Brain microvascular endothelial cell (primary cell): Measurements from ENCODE around the gene MSL1.

Experiments
- DNase-seq: peaks from one replicate; pipeline ENCODE4 v3.0.0-alpha.2; 2020
- H3K27ac ChIP-seq: fragments of 250-450 bp; sonication (Bioruptor Pico); 2 replicates; pipeline ENCODE4 v1.5.1; 2020; ENCODE audit warnings: mild to moderate bottlenecking, moderate library complexity
- H3K27me3 ChIP-seq: fragments of 250-450 bp; sonication (Bioruptor Pico); replicated peaks from 2 replicates; pipeline ENCODE4 v1.5.1; 2020; ENCODE audit warnings: mild to moderate bottlenecking
- H3K36me3 ChIP-seq: fragments of 250-450 bp; sonication (Bioruptor Pico); replicated peaks from 2 replicates; pipeline ENCODE4 v1.5.1; 2020; ENCODE audit warnings: mild to moderate bottlenecking
- H3K4me3 ChIP-seq: 2 replicates; pipeline ENCODE4 v1.5.1; 2011; ENCODE audit warnings: low read depth, mild to moderate bottlenecking, control low read depth, low read length, moderate library complexity
- in situ Hi-C: cut with HindIII; loops from 2 replicates; pipeline ENCODE4 v1.10.0; 2017; ENCODE audit warnings: low sequenced_read_pairs, low pct_ligation_motif_present
- TF ChIP-seq, protein P1 (sequence below): IDR thresholded peaks from 2 replicates; pipeline ENCODE4 v1.5.1; 2011; ENCODE audit warnings: low read depth, mild to moderate bottlenecking, moderate library complexity, low read length, control low read depth, inconsistent platforms; ENCODE audit errors: missing control alignments

Gene MSL1

DNA sequence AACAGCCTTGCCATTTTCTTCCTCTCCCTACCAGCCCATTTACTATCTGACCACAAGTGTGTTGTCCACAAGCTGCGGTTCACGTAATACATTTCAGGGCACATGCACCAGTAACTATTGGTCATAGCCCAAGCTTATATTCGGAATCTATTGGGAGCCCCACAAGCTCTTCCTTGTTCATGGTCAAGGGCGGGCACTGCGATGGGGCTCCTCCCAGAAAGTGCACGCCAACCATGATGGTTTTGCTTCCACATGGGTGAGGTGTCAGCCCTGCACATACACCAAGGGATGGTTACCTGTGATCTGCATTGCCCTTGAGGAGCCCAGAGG is 46.9 kb upstream of the MSL1 start:
- DNase-seq, result no peak
- no peak overlapping the region for H3K27ac ChIP-seq
- no peak overlapping the region for H3K4me3 ChIP-seq
- in situ Hi-C loops, result no loop called here
- no peaks in the 10 kb centered on the region for H3K27me3 ChIP-seq
- TF ChIP-seq, protein P1, sequence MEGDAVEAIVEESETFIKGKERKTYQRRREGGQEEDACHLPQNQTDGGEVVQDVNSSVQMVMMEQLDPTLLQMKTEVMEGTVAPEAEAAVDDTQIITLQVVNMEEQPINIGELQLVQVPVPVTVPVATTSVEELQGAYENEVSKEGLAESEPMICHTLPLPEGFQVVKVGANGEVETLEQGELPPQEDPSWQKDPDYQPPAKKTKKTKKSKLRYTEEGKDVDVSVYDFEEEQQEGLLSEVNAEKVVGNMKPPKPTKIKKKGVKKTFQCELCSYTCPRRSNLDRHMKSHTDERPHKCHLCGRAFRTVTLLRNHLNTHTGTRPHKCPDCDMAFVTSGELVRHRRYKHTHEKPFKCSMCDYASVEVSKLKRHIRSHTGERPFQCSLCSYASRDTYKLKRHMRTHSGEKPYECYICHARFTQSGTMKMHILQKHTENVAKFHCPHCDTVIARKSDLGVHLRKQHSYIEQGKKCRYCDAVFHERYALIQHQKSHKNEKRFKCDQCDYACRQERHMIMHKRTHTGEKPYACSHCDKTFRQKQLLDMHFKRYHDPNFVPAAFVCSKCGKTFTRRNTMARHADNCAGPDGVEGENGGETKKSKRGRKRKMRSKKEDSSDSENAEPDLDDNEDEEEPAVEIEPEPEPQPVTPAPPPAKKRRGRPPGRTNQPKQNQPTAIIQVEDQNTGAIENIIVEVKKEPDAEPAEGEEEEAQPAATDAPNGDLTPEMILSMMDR, result no peak
- peaks cover 4% of the 10 kb centered on the region for H3K36me3 ChIP-seq

GRCh38 chr17:40075201-40075941 is 46.4 kb upstream of the MSL1 start:
- H3K4me3 ChIP-seq, result no peak overlapping the region
- in situ Hi-C loops, result no loop called here
- DNase-seq, result no peak
- H3K27ac ChIP-seq, result no peak overlapping the region
- H3K27me3 ChIP-seq, result no peaks in the 10 kb centered on the region
- TF ChIP-seq, protein P1, result peak; percentile 96
- H3K36me3 ChIP-seq, result peaks cover 4% of the 10 kb centered on the region

DNA sequence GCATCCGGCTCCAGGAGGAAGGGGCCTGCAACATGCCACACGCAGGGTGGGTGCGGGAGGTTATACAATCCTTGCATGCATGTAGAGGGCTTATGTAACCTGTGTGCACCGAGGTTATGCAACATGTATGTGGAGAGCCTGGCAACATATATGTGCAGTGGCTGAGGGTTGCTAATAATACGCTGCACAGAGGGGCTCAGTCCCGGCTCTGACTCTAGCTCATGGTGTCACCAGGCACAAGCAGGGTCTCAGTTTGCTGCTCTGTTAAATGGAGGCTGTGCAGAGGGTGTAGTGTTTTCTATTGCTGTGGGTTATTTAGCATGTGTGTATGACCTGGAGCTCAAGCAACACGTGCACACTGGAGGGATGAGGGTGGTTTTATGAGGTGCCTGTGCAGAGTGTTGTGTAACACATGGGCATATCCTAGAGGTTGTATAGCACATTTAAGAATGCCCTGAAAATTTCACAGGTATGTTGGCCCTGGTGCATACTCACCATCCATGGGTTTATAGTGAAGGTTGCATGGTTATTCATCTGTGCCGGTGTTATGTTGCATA is 45.8 kb upstream of the MSL1 start:
- Histone ChIP-seq H3K27ac (no peak overlapping the region), H3K4me3 (no peak overlapping the region), H3K36me3 (peaks cover 4% of the 10 kb centered on the region), H3K27me3 (no peaks in the 10 kb centered on the region)
- TF ChIP-seq, protein P1, result no peak
- no peak for DNase-seq
- in situ Hi-C loops, result no loop called here

GRCh38 chr17:40076591-40076990 is 45.2 kb upstream of the MSL1 start:
- no peaks in the 10 kb centered on the region for H3K27me3 ChIP-seq
- peaks cover 4% of the 10 kb centered on the region for H3K36me3 ChIP-seq
- no peak overlapping the region for H3K4me3 ChIP-seq
- H3K27ac ChIP-seq, result no peak overlapping the region
- in situ Hi-C loops, result no loop called here
- no peak for DNase-seq
- TF ChIP-seq, protein P1, result no peak

DNA sequence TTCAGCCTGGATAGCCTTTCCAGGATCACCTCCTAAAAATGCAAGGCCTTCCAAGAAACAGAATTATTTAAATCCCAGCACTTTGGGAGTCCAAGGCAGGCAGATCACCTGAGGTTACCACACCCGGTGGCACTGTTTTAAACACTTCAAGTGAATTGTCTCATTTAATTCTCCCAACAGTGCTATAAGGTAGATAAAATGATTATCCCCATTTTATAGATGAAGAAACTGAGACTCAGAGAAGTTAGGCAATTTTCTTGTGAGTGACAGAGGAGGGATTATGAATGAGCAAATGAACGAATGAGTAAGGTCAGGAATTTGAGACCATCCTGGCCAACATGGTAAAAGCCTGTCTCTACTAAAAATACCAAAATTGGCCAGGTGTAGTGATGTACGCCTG is 42.2 kb upstream of the MSL1 start:
- H3K36me3 ChIP-seq, result peaks cover 4% of the 10 kb centered on the region
- DNase-seq, result no peak
- no peaks in the 10 kb centered on the region for H3K27me3 ChIP-seq
- H3K27ac ChIP-seq, result no peak overlapping the region
- in situ Hi-C loops, result no loop called here
- TF ChIP-seq, protein P1, result no peak
- no peak overlapping the region for H3K4me3 ChIP-seq

DNA sequence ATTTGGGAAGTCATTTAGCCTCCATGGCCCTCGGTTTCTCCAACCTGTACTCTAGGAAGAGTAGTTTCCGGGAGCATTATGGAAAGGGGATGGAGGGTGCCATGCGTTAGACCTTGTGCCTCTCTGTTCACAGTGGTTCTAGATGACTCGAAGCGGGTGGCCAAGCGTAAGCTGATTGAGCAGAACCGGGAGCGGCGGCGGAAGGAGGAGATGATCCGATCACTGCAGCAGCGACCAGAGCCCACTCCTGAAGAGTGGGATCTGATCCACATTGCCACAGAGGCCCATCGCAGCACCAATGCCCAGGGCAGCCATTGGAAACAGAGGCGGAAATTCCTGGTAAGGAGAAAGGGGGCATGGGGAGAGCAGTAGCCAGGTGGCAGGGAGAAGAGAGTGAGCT is 37.3 kb upstream of the MSL1 start:
- TF ChIP-seq, protein P1, result no peak
- Histone ChIP-seq H3K4me3 (no peak overlapping the region), H3K27me3 (no peaks in the 10 kb centered on the region), H3K27ac (no peak overlapping the region), H3K36me3 (peaks cover 21% of the 10 kb centered on the region)
- in situ Hi-C loops, result no loop called here
- DNase-seq, result no peak
